Stomach (tissue), 4 donors: Measurements from ENCODE around the gene PLPPR2.

Experiments used
- CTCF ChIP-seq, 7 experiments: fragments of 450-650 bp in 4 of 7; fragments of 200-600 bp in 3 of 7; sonication (generic) in 3 of 7; IDR thresholded peaks; one replicate each; pipeline ENCODE4 v1.5.1; 2016 to 2019; ENCODE audit warnings: antibody characterized with exemption in 7 of 7, control low read depth in 2 of 7, mild to moderate bottlenecking in 1 of 7
- EP300 ChIP-seq: sonication (generic); formaldehyde crosslinking; IDR thresholded peaks from one replicate; pipeline ENCODE4 v1.6.1; 2017; ENCODE audit warnings: antibody characterized with exemption
- POLR2A ChIP-seq, 4 donors: fragments of 450-650 bp; IDR thresholded peaks; one replicate each; pipeline ENCODE4 v1.6.1; 2016; ENCODE audit warnings: antibody characterized with exemption in 4 of 4, control low read depth in 2 of 4, mild to moderate bottlenecking in 1 of 4, moderate library complexity in 1 of 4
- POLR2AphosphoS5 ChIP-seq, 3 donors: sonication (generic); formaldehyde crosslinking; IDR thresholded peaks; one replicate each; pipeline ENCODE4 v1.6.1; 2016; ENCODE audit warnings: antibody characterized with exemption in 3 of 3

DNA sequence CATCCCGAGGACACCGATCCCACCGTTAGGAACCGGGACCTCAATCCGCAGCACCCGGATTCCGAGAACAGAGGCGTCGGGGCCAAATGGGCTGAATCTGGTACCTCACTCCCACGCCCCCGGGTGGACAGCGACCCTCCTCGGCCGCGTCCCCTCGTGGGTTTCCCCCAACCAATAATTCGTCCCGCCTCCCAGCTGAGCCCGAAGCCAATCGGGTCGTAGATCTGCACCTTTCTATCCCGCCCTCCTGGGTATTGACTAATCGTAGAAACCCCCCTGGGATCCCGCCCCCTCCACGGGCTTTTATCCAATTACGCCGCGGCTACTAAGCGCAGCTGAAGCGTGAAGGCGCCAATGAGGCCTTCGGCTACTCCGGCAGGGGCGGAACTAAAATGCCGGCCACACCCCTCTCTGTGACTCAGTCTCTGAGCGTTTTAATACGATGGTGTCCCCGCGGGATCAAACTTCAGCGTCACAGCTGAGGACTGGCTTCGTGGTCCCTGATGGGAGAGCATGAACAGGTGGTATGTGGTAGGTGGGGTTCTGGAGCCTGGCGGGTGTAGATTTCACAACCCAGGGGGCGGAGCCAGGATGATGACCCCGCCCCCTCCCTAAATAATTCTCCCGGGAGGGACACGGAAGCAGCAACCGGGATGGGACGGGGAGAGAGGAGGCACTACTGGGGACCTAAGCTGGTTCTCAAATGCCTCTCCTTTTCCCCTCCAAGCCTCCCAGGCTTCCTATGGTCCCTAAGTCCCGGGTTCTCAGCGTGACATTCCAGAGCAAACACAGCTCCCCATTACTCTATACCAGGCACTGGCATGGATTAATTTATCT is 8.9 kb upstream of the PLPPR2 start, which contains the start of the genes CCDC159 and TMEM205:
- TF ChIP-seq POLR2A (IDR thresholded peaks at IDR 0.05) (peak in 1 of 4 donors; percentile 24), CTCF (IDR thresholded peaks at IDR 0.05) (peak in 1 of 7 experiments; percentile 12), POLR2AphosphoS5 (IDR thresholded peaks at IDR 0.05) (peak; percentile 90 to 93 (median 91)), EP300 (peak; percentile 23)
